Measurements from ENCODE around the gene JUND. TPM values are rescaled to one million over a fixed set of nuclear protein-coding genes. Genes with fewer than 3 reads are reported as not detected.

The JUND gene
- total RNA-seq, 1 experiment from 2014 or later, result 221 TPM

- Histone ChIP-seq H3K9ac (ENCODE audit: low read length) (peak overlapping the region; percentile 72), H3K27ac (ENCODE audit: low read depth, low read length) (peak overlapping the region; percentile 97), H3K4me2 (ENCODE audit: low read length) (peak overlapping the region; percentile 79), H3K9me2 (ENCODE audit: insufficient read depth) (no peaks in the 10 kb centered on the region), H3K27me3 (ENCODE audit: insufficient read depth, low read length) (no peaks in the 10 kb centered on the region), H4K20me1 (ENCODE audit: insufficient read depth) (no peaks in the 10 kb centered on the region), H3K9me3 (ENCODE audit: control insufficient read depth in 1 of 2, insufficient read depth in 1 of 2, low read depth in 1 of 2, low read length in 2 of 2) (no peaks in the 10 kb centered on the region), H3K79me2 (ENCODE audit: insufficient read depth, low read length) (no peaks in the 10 kb centered on the region), H3K4me3 (replicated peaks in 1 of 2; ENCODE audit: low read depth in 1 of 2, low read length in 2 of 2) (peak overlapping the region; percentile 46 to 55), H3K36me3 (ENCODE audit: control insufficient read depth in 1 of 2, insufficient read depth in 2 of 2, low read length in 2 of 2) (peaks cover 10 to 29% of the 10 kb centered on the region in 2 experiments; a peak in 2 of 4 replicates), H3K4me1 (ENCODE audit: control insufficient read depth in 1 of 2, insufficient read depth in 2 of 2, low read length in 2 of 2) (peaks cover 49 to 63% of the 10 kb centered on the region in 2 experiments), H2AFZ (ENCODE audit: low read depth, low read length, poor library complexity, severe bottlenecking) (no peak overlapping the region)
- DNase-seq (ENCODE audit: low read depth, low spot score) (no peak), ATAC-seq (peak; percentile 76)
- intact Hi-C loops (cut with micrococcal nuclease), result loop anchor here (2.0 kb wide), 1 partner anchor 30 kb away; the partner anchor contains the start of gene IQCN
- TSS peak; percentile 93 for BruUV-seq (replicated peaks)
- RAD21 ChIA-PET (ENCODE audit: low non-redundant PET in 1 of 2, low total read pairs in 2 of 2, uncharacterized antibody in 2 of 2, unreplicated experiment in 2 of 2), result interaction anchor here (0.8 to 1.3 kb wide), 5 partner anchors 18 to 30 kb away, joined by 3 to 5 read pairs (median 4); partner anchors contain the start of genes JUND (in 2 of the 2), IQCN (in 1 of the 2) and LSM4 (in 1 of the 2)
- CTCF ChIA-PET, result interaction anchor here (0.7 to 2.1 kb wide), 6 partner anchors 12 to 81 kb away, joined by 3 to 21 read pairs (median 11); partner anchors contain the start of genes GDF15 and LSM4
- POLR2A ChIA-PET, result interaction anchor here (1.0 to 3.0 kb wide), 11 partner anchors 9 to 79 kb away, joined by 3 to 62 read pairs (median 6); partner anchors contain the start of genes IQCN, JUND and LSM4
- no peak for TF ChIP-seq CEBPB (IDR thresholded peaks at IDR 0.05; ENCODE audit: low read depth)
- no peak for TF ChIP-seq SRF (IDR thresholded peaks at IDR 0.05; ENCODE audit: low read depth)
- TF ChIP-seq ZFX (IDR thresholded peaks at IDR 0.05), result peak; percentile 42; the same call in 1 of the 2 replicates
- peak; percentile 85 for TF ChIP-seq EGR1 (IDR thresholded peaks at IDR 0.05; ENCODE audit: low read depth)
- no peak for TF ChIP-seq MAX (IDR thresholded peaks at IDR 0.05)
- TF ChIP-seq REST (IDR thresholded peaks at IDR 0.05; ENCODE audit: low read depth), result no peak
- no peak for TF ChIP-seq ELF1 (IDR thresholded peaks at IDR 0.05; ENCODE audit: borderline replicate concordance, low read depth)
- no peak for TF ChIP-seq YY1 (IDR thresholded peaks at IDR 0.05; ENCODE audit: extremely low read depth, insufficient replicate concordance, low read depth, low read length)
- 0 out of 2 replicates have a peak, but pooled peaks have one; percentile 54 for TF ChIP-seq SP1 (IDR thresholded peaks at IDR 0.05; ENCODE audit: low read depth)
- no peak for TF ChIP-seq EZH2 (IDR thresholded peaks at IDR 0.05)
- TF ChIP-seq POLR2AphosphoS5 (IDR thresholded peaks at IDR 0.05; ENCODE audit: low read depth, low read length), result peak; percentile 80
- no peak; the same call in 1 of the 2 replicates for TF ChIP-seq SIN3A (IDR thresholded peaks at IDR 0.05; ENCODE audit: low read depth)
- no peak for TF ChIP-seq ZBTB33 (IDR thresholded peaks at IDR 0.05; ENCODE audit: extremely low read depth, insufficient replicate concordance, low read length)
- peak; percentile 55 for TF ChIP-seq POLR2A (IDR thresholded peaks at IDR 0.05; ENCODE audit: borderline replicate concordance, extremely low read depth, insufficient read depth, insufficient read length)
- no peak for TF ChIP-seq EZH2phosphoT487 (IDR thresholded peaks at IDR 0.05; ENCODE audit: borderline replicate concordance)
- TF ChIP-seq, protein P1, sequence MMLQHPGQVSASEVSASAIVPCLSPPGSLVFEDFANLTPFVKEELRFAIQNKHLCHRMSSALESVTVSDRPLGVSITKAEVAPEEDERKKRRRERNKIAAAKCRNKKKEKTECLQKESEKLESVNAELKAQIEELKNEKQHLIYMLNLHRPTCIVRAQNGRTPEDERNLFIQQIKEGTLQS (IDR thresholded peaks at IDR 0.05), result no peak
- TF ChIP-seq RAD21 (IDR thresholded peaks at IDR 0.05; ENCODE audit: low read depth), result no peak
- no peak for TF ChIP-seq ZNF274 (IDR thresholded peaks at IDR 0.05; ENCODE audit: low read depth, low read length)
- TF ChIP-seq FOSL1 (IDR thresholded peaks at IDR 0.05; ENCODE audit: low read depth), result no peak; the same call in 1 of the 2 replicates
- no peak for TF ChIP-seq TCF7L2 (IDR thresholded peaks at IDR 0.05; ENCODE audit: borderline replicate concordance, extremely low read depth, insufficient read depth, insufficient read length)
- TF ChIP-seq CBX3 (IDR thresholded peaks at IDR 0.05; ENCODE audit: low read depth), result no peak
Observed at GRCh38 chr19:18304458-18305310, 23.3 kb upstream of the JUND start.

Data from HCT116 (cell line).